ENCODE results near the gene TBC1D8. TPM values are rescaled to one million over a fixed set of nuclear protein-coding genes. Genes with fewer than 3 reads are reported as not detected.
A peak's percentile ranks its signal among the peaks of the same experiment; 100 is the strongest.
"Not testable (repeated sequence)": the region's sequence is repeated elsewhere in the genome, so short reads cannot be mapped to it uniquely, and the experiment has no call there.

TBC1D8 gene
- total and polyA plus RNA-seq, 5 donors, result 36.4 to 79.5 (median 49.5) TPM

DNA sequence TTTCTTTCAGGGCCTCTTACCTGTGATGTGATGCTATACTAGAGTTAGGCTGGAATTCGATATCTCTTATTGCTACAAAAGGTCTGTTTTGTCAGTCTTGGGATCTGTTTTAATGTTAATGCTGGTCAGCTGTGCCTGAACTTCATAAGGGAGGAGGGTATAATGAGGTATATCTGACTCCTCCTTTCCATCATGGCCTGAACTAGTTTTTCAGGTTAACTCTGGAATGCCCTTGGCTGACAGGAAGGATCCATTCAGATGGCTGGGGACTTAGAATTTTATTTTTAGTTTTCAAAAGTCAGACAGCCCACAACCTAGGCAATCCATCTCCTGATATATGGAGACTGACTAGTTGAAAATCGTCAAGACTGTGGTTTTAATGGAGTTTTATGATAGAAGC lies 35.9 kb upstream of the TBC1D8 start:
- H3K4me3 ChIP-seq (ENCODE audit: low read length), result no peak overlapping the region
- H3K9me3 ChIP-seq (ENCODE audit: control insufficient read depth, low read length), result no peaks in the 10 kb centered on the region
- no peaks in the 10 kb centered on the region for H3K27me3 ChIP-seq (ENCODE audit: control insufficient read depth, insufficient read depth)
- ATAC-seq, result no peak
- 84% methylated on average over 2 of the region's 2 CpGs for WGBS
- intact Hi-C loops (cut with DNase I), result no loop called here
- no peak for DNase-seq
- H3K27ac ChIP-seq (ENCODE audit: low read length), result no peak overlapping the region
- H3K4me1 ChIP-seq (ENCODE audit: control insufficient read depth, insufficient read depth, low read length), result no peaks in the 10 kb centered on the region

DNA sequence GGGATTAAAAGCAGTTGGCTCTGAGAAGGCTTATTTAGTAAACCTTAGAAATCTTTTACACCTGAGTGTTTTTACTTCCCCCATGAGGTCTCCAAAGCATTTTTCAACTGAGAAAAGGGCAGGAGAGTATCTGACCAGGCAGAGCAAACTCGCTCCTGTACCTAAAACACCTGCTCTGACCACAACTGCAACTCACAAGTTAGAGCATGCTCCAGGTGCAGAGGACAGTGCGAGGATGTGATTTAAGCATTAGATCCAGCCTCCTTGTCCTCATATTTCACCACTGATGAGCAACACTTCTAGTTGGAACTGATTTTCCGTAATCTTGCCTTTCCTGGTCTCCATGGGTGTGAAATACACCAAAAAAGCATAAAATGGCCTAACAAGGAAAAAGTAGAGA lies 34.5 kb upstream of the TBC1D8 start:
- 93% methylated on average over 3 of the region's 3 CpGs for WGBS
- Histone ChIP-seq H3K9me3 (ENCODE audit: control insufficient read depth, low read length) (no peaks in the 10 kb centered on the region), H3K27ac (ENCODE audit: low read length) (no peak overlapping the region), H3K4me1 (ENCODE audit: control insufficient read depth, insufficient read depth, low read length) (no peaks in the 10 kb centered on the region), H3K27me3 (ENCODE audit: control insufficient read depth, insufficient read depth) (no peaks in the 10 kb centered on the region), H3K4me3 (ENCODE audit: low read length) (no peak overlapping the region)
- intact Hi-C loops (cut with DNase I), result no loop called here
- no peak for DNase-seq
- no peak for ATAC-seq

DNA sequence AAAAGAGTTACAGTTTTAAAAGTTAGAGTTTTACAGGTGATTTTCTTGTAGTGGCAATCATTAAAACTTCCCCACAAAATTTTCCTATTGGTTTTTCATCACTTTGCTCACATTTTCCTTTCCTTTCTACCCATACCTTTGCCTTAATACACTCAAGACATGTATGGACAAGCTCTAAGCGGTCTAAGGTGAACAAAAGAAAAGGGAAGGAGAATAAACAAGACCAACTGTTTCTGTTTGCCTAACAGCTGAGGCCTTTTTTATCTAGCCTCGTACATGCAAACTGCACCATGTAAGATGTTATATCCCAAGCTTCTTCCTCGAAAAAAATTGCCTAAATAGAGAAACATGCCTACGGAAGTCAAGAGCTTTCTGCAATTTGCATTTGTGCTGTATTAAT lies 33.9 kb upstream of the TBC1D8 start:
- Histone ChIP-seq H3K4me1 (ENCODE audit: control insufficient read depth, insufficient read depth, low read length) (no peaks in the 10 kb centered on the region), H3K27me3 (ENCODE audit: control insufficient read depth, insufficient read depth) (no peaks in the 10 kb centered on the region), H3K9me3 (ENCODE audit: control insufficient read depth, low read length) (no peaks in the 10 kb centered on the region), H3K4me3 (ENCODE audit: low read length) (no peak overlapping the region), H3K27ac (ENCODE audit: low read length) (no peak overlapping the region)
- WGBS, result 85% methylated on average over 4 of the region's 4 CpGs
- DNase-seq (no peak), ATAC-seq (no peak)
- intact Hi-C loops (cut with DNase I), result no loop called here

DNA sequence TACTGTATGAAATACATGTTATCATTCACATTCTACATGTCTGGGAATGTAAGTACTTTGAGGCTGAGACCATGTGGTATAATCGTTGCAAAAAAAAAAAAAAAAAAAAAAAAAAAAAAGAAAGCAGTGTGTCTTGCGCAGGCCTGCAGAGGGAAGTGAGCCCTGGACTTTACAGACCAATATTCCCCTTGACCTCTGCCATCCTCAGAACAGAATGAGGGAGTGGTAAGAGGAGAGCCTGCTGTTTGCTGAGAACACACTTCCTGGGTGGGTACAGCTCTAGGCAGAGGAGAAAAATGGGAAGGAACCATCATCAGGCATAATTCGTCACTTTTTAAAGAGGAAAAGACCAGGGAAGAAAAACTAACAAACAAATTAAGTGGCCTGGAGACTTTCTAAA lies 28.8 kb upstream of the TBC1D8 start:
- 53% methylated on average over 3 of the region's 3 CpGs for WGBS
- Histone ChIP-seq H3K4me1 (ENCODE audit: control insufficient read depth, insufficient read depth, low read length) (no peaks in the 10 kb centered on the region), H3K4me3 (ENCODE audit: low read length) (no peak overlapping the region), H3K27me3 (ENCODE audit: control insufficient read depth, insufficient read depth) (no peaks in the 10 kb centered on the region), H3K27ac (ENCODE audit: low read length) (no peak overlapping the region), H3K9me3 (ENCODE audit: control insufficient read depth, low read length) (no peaks in the 10 kb centered on the region)
- intact Hi-C loops (cut with DNase I), result no loop called here
- ATAC-seq, result peak; percentile 75 to 84
- DNase-seq, result no peak

DNA sequence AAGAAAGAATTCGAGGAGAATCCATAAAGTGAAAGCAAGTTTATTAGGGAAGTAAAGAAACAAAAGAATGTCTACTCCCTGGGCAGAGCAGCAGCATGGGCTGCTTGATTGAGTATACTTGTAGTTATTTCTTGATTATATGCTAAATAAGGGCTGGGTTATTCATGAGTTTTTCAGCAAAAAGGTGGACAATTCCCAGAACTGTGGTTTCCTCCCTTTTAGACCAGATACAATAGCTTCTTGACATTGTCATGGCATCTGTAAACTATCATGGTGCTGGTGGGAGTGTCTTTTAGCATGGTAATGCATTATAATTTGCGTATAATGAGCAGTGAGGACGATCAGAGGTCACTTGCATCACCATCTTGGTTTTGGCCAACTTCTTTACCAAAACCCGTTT lies 25.6 kb upstream of the TBC1D8 start:
- H3K27ac ChIP-seq (ENCODE audit: low read length), result no peak overlapping the region
- H3K4me1 ChIP-seq (ENCODE audit: control insufficient read depth, insufficient read depth, low read length), result no peaks in the 10 kb centered on the region
- DNase-seq (no peak), ATAC-seq (no peak)
- WGBS, result 70% methylated on average over 4 of the region's 4 CpGs
- no peak overlapping the region for H3K4me3 ChIP-seq (ENCODE audit: low read length)
- H3K27me3 ChIP-seq (ENCODE audit: control insufficient read depth, insufficient read depth), result no peaks in the 10 kb centered on the region
- intact Hi-C loops (cut with DNase I), result no loop called here
- H3K9me3 ChIP-seq (ENCODE audit: control insufficient read depth, low read length), result no peaks in the 10 kb centered on the region

DNA sequence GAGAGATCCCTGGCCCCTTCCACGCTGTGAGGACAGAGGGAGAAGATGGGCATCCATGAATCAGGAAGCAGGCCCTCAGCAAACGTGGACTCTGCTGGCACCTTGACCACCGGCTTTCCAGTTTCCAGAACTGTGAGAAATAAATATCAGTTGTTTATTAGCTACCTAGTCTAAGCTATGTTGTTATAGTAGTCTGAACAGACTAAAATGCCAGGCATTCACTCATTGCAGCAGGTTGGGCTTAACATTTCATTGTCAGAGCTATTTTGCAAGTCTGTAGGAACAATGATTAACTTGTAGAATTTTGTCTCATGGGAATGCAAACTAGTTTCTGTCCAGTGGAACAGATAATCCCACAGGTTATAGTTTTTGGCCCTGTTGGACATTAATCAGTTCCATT lies 24.8 kb upstream of the TBC1D8 start:
- no peaks in the 10 kb centered on the region for H3K4me1 ChIP-seq (ENCODE audit: control insufficient read depth, insufficient read depth, low read length)
- H3K9me3 ChIP-seq (ENCODE audit: control insufficient read depth, low read length), result no peaks in the 10 kb centered on the region
- no peak overlapping the region for H3K4me3 ChIP-seq (ENCODE audit: low read length)
- H3K27ac ChIP-seq (ENCODE audit: low read length), result no peak overlapping the region
- WGBS, result 86% methylated on average over 3 of the region's 3 CpGs
- H3K27me3 ChIP-seq (ENCODE audit: control insufficient read depth, insufficient read depth), result no peaks in the 10 kb centered on the region
- intact Hi-C loops (cut with DNase I), result no loop called here
- no peak for DNase-seq
- no peak for ATAC-seq

DNA sequence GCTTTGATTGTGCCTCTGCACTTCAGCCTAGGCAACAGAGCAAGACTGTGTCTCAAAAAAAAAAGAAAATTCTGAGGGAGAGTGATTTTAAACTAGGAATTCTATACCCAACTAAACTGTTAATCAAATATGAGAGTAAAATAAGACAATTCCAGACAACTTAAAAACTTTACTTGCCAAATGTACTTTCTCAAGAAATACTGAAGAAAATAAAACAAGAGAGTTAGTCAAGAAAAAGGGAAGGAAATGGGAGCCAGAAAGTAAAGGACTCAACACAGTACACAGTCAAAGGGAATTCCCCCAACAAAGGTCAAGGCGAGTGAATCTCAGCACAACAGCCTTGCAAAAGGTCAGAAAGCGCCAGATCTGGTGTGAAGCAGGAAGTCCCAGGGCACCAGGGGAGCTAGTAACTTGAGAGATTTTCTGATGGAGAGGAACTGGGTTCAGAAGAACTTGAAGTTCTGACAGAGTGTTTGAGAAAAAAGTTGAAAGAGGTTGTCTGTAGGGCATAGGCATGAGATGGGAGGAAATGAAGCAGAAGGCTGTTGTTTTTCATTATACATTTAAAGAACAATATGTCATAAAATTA lies 22.6 kb upstream of the TBC1D8 start:
- Histone ChIP-seq H3K9me3 (ENCODE audit: control insufficient read depth, low read length) (no peaks in the 10 kb centered on the region), H3K4me1 (ENCODE audit: control insufficient read depth, insufficient read depth, low read length) (no peaks in the 10 kb centered on the region), H3K4me3 (ENCODE audit: low read length) (no peak overlapping the region), H3K27me3 (ENCODE audit: control insufficient read depth, insufficient read depth) (no peaks in the 10 kb centered on the region), H3K27ac (ENCODE audit: low read length) (no peak overlapping the region)
- intact Hi-C loops (cut with DNase I), result no loop called here
- DNase-seq (no peak), ATAC-seq (peak; percentile 59 to 62)
- 64% methylated on average over 2 of the region's 2 CpGs for WGBS

DNA sequence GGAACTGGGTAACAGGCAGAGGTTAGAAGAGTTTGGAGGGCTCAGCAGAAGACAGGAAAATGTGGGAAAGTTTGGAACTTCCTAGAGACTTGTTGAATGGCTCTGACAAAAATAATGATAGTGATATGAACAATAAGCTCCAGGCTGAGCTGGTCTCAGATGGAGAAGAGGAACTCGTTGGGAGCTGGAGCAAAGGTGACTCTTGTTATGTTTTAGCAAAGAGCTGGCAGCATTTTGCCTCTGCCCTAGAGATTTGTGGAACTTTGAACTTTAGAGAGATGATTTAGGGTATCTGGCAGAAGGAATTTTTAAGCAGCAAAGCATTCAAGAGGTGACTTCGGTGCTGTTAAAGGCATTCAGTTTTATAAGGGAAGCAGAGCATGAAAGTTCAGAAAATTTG lies 18.6 kb upstream of the TBC1D8 start:
- H3K4me3 ChIP-seq (ENCODE audit: low read length); H3K27ac ChIP-seq (ENCODE audit: low read length); DNase-seq; intact Hi-C loops (cut with DNase I); H3K4me1 ChIP-seq (ENCODE audit: control insufficient read depth, insufficient read depth, low read length); H3K9me3 ChIP-seq (ENCODE audit: control insufficient read depth, low read length); ATAC-seq; H3K27me3 ChIP-seq (ENCODE audit: control insufficient read depth, insufficient read depth): not testable (repeated sequence)
- 67% methylated on average over 2 of the region's 2 CpGs for WGBS

DNA sequence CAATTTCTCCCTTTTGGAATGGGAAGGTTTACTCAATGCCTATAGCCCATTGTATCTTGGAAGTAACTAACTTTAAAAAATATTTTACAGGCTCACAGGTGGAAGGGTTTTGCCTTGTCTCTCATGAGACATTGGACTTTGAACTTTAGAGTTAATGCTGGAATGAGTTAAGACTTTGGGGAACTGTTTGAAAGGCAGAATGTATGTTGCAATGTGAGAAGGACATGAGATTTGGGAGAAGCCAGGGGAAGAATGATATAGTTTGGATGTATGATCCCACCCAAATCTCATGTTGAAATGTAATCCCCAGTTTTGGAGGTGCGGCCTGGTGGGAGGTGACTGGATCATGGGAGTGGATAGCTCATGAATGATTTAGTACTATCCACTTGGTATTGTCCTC lies 17.5 kb upstream of the TBC1D8 start:
- no peak overlapping the region for H3K4me3 ChIP-seq (ENCODE audit: low read length)
- intact Hi-C loops (cut with DNase I), result no loop called here
- H3K27me3 ChIP-seq (ENCODE audit: control insufficient read depth, insufficient read depth), result no peaks in the 10 kb centered on the region
- H3K27ac ChIP-seq (ENCODE audit: low read length), result no peak overlapping the region
- H3K9me3 ChIP-seq (ENCODE audit: control insufficient read depth, low read length), result no peaks in the 10 kb centered on the region
- ATAC-seq (no peak), DNase-seq (no peak)
- H3K4me1 ChIP-seq (ENCODE audit: control insufficient read depth, insufficient read depth, low read length), result no peaks in the 10 kb centered on the region
- 93% methylated on average over 1 of the region's 1 CpG for WGBS

DNA sequence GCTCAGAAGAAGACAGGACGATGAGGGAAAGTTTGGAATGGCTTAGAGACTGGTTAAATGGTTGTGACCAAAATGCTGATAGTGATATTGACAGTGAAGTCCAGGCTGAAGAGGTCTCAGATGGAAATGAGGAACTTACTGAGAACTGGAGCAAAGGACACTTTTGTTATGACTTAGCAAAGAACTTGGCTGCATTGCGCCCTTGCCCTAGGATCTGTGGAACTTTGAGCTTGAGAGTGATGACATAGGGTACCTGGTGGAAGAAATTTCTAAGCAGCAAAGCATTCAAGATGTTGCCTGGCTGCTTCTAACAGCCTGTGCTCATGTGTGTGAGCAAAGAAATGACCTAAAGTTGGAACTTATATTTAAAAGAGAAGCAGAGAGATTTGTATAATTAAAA lies 16.4 kb upstream of the TBC1D8 start:
- not testable (repeated sequence) for H3K27ac ChIP-seq (ENCODE audit: low read length); ATAC-seq
- whole genome bisulfite sequencing, result 75% methylated on average over 2 of the region's 2 CpGs

DNA sequence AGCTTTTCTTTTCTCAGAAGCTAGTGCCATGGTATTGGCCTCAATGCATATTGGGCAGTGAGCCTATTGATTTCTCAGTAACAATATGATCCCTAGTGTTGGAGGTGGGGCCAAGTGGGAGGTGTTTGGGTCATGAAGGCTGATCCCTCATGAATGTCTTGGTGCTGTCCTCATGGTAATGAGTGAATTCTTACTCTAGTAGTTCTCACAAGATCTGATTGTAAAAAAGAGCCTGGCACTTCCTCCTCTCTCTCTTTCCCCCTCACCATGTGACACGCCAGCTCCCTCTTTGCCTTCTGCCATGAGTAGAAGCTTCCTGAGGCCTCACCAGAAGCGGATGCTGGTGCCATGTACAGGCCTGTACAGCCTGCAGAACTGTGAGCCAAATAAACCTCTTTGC lies 12.8 kb upstream of the TBC1D8 start:
- no peak for DNase-seq
- Histone ChIP-seq H3K9me3 (ENCODE audit: control insufficient read depth, low read length) (no peaks in the 10 kb centered on the region), H3K27ac (ENCODE audit: low read length) (no peak overlapping the region), H3K27me3 (ENCODE audit: control insufficient read depth, insufficient read depth) (no peaks in the 10 kb centered on the region), H3K4me1 (ENCODE audit: control insufficient read depth, insufficient read depth, low read length) (no peaks in the 10 kb centered on the region), H3K4me3 (ENCODE audit: low read length) (no peak overlapping the region)
- intact Hi-C loops (cut with DNase I), result no loop called here
- ATAC-seq, result no peak
- WGBS, result 97% methylated on average over 2 of the region's 2 CpGs

More for the DNA sequence above, 16.4 kb upstream of the TBC1D8 start:
- H3K4me1 ChIP-seq (ENCODE audit: control insufficient read depth, insufficient read depth, low read length); H3K9me3 ChIP-seq (ENCODE audit: control insufficient read depth, low read length); H3K27me3 ChIP-seq (ENCODE audit: control insufficient read depth, insufficient read depth); DNase-seq; H3K4me3 ChIP-seq (ENCODE audit: low read length); intact Hi-C loops (cut with DNase I): not testable (repeated sequence)

Measured in right cardiac atrium (tissue), 5 donors.